ENCODE results near the gene STK25.
"Not testable (repeated sequence)": the region's sequence is repeated elsewhere in the genome, so short reads cannot be mapped to it uniquely, and the experiment has no call there.

DNA sequence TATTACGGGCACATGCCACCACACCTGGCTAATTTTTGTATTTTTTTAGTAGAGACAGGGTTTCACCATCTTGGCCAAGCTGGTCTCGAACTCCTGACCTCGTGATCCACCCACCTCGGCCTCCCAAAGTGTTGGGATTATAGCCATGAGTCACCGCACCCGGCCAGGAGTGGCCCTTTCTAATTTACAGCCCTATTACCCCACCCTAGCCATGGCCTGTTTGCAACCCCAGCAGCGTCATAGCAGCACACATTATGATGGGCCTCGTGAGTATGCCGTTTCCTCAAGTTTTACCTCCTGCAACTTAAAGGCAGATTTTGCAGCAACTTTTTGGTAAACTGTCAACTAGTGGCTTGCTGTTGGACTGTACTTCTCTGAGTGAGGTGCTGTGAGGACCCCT is 54.5 kb downstream of the STK25 start:
- not testable (repeated sequence) for TF ChIP-seq EZH2 (IDR thresholded peaks at IDR 0.05; ENCODE audit: borderline replicate concordance, control insufficient read depth, low read depth, low read length)
- TF ChIP-seq, protein P1, sequence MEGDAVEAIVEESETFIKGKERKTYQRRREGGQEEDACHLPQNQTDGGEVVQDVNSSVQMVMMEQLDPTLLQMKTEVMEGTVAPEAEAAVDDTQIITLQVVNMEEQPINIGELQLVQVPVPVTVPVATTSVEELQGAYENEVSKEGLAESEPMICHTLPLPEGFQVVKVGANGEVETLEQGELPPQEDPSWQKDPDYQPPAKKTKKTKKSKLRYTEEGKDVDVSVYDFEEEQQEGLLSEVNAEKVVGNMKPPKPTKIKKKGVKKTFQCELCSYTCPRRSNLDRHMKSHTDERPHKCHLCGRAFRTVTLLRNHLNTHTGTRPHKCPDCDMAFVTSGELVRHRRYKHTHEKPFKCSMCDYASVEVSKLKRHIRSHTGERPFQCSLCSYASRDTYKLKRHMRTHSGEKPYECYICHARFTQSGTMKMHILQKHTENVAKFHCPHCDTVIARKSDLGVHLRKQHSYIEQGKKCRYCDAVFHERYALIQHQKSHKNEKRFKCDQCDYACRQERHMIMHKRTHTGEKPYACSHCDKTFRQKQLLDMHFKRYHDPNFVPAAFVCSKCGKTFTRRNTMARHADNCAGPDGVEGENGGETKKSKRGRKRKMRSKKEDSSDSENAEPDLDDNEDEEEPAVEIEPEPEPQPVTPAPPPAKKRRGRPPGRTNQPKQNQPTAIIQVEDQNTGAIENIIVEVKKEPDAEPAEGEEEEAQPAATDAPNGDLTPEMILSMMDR (IDR thresholded peaks at IDR 0.05 in 2 of 3, conservative IDR thresholded peaks at IDR 0.05 in 1 of 3; ENCODE audit: control insufficient read depth in 2 of 3, extremely low read depth in 1 of 3, insufficient read depth in 1 of 3, low read depth in 3 of 3, low read length in 3 of 3), result not testable (repeated sequence)
